GM19193 (cell line): ENCODE measurements around the gene PAK5.

Experiments
- POLR2A ChIP-seq: IDR thresholded peaks from 4 replicates; pipeline ENCODE4 v1.6.1; 2011; ENCODE audit not compliant: insufficient read depth, insufficient read length; ENCODE audit errors: extremely low read depth

Gene PAK5

DNA sequence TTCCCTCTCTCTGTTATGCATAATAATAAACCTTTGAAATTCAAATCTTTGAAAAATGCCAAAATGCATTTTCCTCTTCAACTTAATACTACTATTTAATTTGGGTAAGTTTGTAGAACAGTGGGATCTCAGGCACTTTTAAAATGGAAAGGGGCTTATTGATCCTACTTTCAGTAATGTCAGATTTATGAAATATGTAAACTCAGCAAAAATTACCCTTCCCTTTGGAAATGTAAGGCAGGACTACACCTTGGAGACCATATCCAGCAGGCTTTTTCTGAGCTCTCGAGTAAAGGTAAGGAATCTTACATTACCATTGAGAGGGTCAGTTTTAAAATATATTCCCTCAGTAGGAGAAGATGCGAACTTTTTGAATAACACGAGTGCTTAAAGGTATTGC, 175.5 kb downstream of the PAK5 start:
- TF ChIP-seq POLR2A, result no peak

DNA sequence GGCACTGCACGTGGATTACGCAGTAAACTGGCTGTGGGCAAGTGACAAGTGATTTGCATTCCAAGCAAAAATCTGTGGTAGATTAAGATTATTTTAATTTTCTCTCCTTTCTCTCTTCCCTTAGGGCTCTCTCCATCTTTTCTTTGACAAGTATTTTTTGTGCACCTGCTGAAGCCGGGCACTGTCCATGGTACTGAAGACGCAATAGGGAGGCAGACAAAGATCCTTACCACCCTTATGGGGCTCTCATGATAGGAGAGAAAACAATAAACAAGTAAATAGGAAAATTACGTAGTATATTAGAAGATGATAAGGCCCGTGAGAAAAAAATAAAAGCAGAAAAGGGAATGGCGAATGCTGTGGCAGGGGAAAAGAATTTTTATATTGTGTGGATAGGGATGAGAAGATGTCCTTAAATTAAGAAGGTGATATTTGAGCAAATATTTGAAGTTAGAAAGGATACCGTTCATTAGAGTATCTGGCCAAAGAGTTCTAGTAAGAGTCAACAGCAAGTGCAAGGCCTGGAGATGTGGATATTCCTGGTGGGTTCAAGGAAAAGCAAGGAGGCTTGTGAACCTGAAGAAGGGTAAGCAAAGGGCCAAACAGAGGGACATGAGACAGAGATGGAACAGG, 178.5 kb downstream of the PAK5 start:
- no peak for TF ChIP-seq POLR2A

DNA sequence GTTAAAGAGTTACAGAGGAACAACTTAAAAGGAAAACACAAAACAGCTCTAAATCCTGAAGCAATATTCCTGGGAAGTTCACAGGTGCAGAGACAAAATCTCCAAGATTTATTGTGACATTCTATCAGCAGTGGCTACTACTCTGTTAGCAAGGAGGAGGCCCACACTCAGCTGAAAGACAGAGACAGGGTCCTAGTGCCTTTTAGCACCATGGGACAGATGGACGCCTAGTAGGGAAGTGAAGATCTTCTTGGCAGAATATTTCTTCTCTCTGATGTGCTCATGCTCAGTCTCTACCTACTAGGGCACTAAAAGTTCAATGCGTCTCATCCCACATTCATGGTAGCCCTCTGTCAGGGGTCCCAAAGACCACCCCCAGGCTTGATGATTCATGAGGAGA, 191.1 kb downstream of the PAK5 start:
- TF ChIP-seq POLR2A, result no peak

DNA sequence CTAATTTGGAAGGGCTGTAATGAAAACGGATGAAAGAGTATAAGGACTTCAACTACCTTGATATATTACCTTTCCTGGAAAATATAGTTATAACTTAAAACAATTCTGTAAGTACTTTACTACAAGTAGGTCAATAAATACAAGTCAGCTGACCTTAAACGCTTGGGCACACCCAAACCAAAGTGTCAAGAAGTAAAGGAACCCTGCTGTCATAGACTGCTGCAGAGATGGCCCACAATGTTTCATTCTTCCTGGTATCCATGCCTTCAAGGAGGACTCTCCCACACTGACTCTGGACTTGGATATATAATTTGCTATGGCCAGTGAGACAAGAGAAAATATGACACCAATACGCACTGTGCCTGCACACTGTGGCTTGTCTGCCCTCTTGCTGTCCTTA, 192.5 kb downstream of the PAK5 start:
- TF ChIP-seq POLR2A, result no peak

DNA sequence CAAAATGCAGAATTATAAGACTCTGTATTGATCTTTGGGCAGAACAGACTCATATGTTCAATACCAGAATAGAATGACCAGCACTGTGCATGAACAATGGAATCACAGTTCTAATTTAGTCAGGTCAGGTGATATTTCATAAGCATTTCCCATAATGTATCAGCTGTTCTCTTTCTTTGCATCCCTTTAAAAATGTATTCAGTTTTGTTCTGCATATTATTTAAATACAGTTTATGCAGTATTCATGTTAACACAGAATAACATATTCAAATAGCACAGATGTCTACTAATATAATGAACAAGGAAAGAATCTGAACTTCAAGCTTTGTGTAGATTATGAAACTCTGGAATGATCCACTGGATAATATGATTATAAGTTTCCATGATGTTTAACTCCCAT, 196.0 kb downstream of the PAK5 start:
- TF ChIP-seq POLR2A, result no peak

DNA sequence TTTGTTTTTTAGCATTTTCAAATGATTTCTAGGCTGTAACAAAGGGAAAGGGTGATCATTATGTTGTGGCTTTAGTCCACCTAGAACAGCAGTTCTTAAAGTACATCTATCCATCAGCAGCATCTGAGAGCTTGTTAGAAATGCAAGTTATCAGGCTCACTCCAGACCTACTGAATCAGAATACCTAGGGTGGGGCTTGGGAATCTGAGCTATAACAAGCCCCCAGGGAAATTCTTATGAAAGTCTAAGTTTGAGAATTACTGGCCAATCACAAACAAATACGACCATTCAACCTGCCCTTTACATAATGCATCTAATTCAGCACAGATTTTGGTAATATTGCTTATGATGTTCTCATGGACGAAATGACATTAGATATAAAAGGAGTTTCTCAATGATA, 201.0 kb downstream of the PAK5 start:
- no peak for TF ChIP-seq POLR2A

- no peak for TF ChIP-seq POLR2A
Observed at GRCh38 chr20:9635750-9636149, 203.1 kb downstream of the PAK5 start.

- TF ChIP-seq POLR2A, result no peak
Observed at GRCh38 chr20:9634327-9634726, 204.5 kb downstream of the PAK5 start.

- TF ChIP-seq POLR2A, result no peak
Observed at GRCh38 chr20:9632991-9633390, 205.9 kb downstream of the PAK5 start.

DNA sequence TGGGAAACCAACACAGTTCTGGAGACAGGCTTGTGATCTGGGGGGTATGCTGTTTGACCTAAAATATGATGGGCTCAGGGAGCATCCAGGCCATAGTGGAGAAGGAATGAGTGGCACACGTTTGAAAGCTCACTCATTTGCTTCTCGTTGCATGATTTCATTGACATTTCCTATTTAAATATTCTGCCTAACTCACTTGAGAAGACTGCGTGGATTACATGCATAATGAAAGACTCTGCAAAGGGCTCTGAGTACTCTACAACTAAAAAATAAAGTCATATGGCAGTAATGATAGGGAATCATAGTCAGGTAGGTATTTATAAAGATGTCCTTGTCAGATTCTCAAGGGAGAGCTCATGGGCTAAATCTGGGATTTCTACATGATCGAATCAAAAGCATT, 206.6 kb downstream of the PAK5 start:
- no peak for TF ChIP-seq POLR2A

DNA sequence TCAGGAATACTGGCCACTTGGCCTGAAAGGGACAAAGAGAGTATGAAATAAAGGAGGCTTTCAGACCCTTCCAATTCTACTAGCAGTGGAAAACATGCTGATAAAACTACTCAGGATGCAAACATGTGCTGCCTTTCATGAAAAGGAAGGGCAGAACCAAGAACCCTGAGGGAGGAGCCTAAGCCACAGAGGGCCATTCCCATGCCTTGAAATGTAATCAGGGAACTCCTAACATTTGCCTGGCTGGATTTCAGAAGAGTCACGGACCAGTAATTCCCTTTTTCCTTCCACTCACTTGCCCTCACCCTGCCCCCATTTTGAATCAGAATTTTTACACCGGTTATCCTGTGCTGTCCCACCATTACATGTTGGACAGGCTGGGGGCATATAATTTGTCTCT, 208.3 kb downstream of the PAK5 start:
- TF ChIP-seq POLR2A, result no peak

DNA sequence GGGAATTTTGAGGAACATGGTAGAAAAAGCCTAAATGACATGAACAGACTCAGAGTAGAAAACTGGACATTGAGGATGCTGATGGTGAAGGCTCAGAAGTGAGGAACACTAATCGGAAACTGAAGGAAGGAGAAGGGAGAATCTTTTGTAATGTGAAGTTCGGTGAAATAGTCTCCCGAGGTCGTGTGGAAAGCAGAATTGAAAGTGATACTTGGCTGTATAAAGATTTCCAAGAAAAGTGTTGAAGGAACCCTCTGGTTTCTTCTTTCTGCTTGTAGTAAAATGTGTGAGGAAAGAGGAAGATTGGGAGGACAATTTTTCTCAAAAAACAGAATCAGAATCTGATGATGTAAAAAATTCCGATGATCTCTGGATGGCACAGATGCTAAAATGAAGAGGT, 209.0 kb downstream of the PAK5 start:
- no peak for TF ChIP-seq POLR2A

DNA sequence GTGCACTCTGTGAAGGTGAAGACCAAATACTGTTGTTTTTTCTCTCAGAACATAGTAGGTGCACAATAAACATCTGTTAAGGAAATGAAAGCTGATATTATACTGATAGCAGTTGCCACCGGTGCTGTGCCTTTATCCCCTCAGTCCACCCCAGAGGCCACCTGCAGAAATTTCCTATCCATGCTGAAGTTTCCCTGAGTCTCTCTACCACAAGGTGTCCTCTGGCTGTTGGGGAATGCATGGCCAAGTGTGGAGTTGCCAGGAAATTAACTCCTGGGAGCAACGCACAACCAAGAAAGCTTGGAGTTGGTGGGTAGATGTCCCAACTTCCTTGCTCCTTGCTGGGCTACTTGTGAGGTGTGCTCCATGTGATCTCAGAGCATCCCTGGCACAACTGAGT, 210.3 kb downstream of the PAK5 start:
- no peak for TF ChIP-seq POLR2A

- no peak for TF ChIP-seq POLR2A
Observed at GRCh38 chr20:9628141-9628540, 210.7 kb downstream of the PAK5 start.

GRCh38 chr20:9627219-9627618, 211.7 kb downstream of the PAK5 start:
- no peak for TF ChIP-seq POLR2A

DNA sequence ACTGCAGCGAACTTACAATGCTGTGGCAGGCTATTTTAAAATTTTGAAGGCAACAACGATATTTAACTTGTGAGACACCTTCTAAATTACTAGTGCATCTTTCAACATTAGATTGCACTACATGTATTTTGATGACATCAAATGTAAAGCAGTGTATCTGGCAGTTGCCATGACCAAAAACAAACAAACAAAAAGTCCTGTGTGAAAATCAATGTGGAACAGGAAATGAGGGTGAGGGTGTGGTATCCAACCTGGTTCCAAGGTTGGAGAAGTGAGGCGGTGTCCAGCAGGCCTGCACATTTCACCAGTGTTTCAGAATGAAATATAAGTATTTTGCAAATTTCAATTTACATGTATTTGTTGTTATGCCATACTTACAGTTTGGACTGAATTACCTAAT, 212.5 kb downstream of the PAK5 start:
- no peak for TF ChIP-seq POLR2A

DNA sequence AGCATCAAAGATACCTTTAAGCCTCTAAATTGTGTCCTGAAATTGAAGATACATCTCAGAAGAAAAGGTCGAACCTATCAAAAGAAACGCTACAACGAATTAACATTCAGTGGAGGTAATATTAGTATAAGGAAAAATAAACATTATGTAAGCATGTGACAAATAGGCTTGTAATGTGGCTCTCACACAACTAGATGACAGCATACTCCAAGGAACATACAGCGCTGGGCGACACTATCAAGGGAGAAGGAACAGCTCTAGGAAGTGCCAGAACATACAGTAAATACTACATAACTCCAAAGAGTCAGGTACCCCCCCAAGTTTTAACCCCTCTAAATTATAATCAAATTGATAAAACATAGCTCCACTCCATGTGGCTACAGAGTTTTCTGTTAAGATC, 220.9 kb downstream of the PAK5 start:
- TF ChIP-seq POLR2A, result no peak

GRCh38 chr20:9616833-9617461, 221.9 kb downstream of the PAK5 start:
- no peak for TF ChIP-seq POLR2A

DNA sequence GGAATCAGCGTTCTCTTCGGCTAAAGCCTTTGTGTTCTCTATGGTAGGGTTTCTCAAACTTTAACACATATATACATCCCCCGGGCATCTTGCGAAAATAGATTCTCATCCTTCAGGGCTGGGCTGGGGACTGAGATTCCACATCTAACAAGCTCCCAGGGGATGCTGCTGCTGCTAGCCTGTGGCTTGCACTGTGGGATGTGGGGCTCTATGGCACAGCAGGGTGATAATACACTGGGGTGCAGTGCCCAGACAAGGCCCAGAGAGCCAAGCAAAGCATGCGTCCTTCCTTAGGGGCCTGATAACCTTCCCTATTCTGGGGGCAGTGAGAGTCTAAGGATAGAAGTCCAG, 222.4 kb downstream of the PAK5 start:
- TF ChIP-seq POLR2A, result no peak
